ENCODE measurements around the gene LRRC63.
"Not testable (repeated sequence)": the region's sequence is repeated elsewhere in the genome, so short reads cannot be mapped to it uniquely, and the experiment has no call there.

LRRC63 gene

GRCh38 chr13:46265292-46265691, 53.6 kb downstream of the LRRC63 start:
- TF ChIP-seq ZNF274 (IDR thresholded peaks at IDR 0.05; ENCODE audit: low read depth, low read length), result no peak
- no peak overlapping the region for H3K4me3 ChIP-seq (ENCODE audit: low read length)

- no peak overlapping the region for H3K4me3 ChIP-seq (ENCODE audit: low read length)
- no peak for TF ChIP-seq ZNF274 (IDR thresholded peaks at IDR 0.05; ENCODE audit: low read depth, low read length)
Observed at GRCh38 chr13:46267166-46267565, 55.4 kb downstream of the LRRC63 start.

GRCh38 chr13:46270416-46270815, 58.7 kb downstream of the LRRC63 start:
- no peak overlapping the region for H3K4me3 ChIP-seq (ENCODE audit: low read length)
- TF ChIP-seq ZNF274 (IDR thresholded peaks at IDR 0.05; ENCODE audit: low read depth, low read length), result no peak

- H3K4me3 ChIP-seq (ENCODE audit: low read length), result no peak overlapping the region
- no peak for TF ChIP-seq ZNF274 (IDR thresholded peaks at IDR 0.05; ENCODE audit: low read depth, low read length)
Observed at GRCh38 chr13:46274094-46274698, 62.5 kb downstream of the LRRC63 start.

DNA sequence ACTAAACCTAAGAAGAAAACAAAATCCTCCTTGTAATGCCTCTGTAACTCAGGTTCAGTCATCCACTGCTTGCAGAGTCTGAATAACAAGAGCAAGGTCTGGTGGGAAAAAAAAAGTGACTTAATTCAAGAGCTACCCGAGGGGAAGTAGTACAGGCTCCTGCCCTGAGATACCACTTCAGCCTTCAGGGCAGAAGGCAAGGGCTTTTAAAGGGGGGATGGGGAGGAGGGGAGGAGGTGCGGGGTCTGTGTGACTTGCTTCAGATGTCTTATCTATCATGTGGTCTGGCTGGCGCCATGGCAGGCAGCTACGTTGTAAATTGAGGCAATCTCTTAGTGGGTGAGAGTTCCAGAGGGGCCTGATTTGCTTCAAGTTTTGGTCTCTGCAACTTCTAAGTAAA, 66.7 kb downstream of the LRRC63 start:
- TF ChIP-seq ZNF274 (IDR thresholded peaks at IDR 0.05; ENCODE audit: low read depth, low read length), result no peak
- no peak overlapping the region for H3K4me3 ChIP-seq (ENCODE audit: low read length)

GRCh38 chr13:46281779-46282178, 70.1 kb downstream of the LRRC63 start:
- H3K4me3 ChIP-seq (ENCODE audit: low read length), result no peak overlapping the region
- TF ChIP-seq ZNF274 (IDR thresholded peaks at IDR 0.05; ENCODE audit: low read depth, low read length), result no peak

DNA sequence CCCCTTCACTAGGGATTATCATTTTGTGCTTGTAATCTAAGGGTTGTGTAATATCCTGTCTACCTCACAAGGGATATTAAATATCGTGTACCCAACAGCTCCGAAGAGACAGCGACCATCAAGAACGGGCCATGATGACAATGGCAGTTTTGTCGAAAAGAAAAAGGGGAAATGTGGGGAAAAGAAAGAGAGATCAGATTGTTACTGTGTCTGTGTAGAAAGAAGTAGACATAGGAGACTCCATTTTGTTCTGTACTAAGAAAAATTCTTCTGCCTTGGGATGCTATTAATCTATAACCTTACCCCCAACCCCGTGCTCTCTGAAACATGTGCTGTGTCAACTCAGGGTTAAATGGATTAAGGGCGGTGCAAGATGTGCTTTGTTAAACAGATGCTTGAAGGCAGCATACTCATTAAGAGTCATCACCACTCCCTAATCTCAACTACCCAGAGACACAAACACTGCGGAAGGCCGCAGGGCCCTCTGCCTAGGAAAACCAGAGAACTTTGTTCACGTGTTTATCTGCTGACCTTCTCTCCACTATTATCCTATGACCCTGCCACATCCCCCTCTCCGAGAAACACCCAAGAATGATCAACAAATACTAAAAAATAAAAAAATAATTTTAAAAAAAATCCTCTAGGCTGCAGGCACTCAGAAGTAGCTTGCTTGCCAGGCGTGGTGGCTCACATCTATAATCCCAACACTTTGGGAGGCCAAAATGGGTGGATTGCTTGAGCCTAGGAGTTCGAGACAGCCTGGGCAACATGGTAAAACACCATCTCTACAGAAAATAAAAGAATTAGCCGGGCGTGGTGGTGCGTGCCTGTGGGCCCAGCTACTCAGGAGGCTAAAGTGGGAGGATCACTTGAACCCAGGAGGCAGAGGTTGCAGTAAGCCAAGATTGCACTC, 72.4 kb downstream of the LRRC63 start:
- not testable (repeated sequence) for H3K4me3 ChIP-seq (ENCODE audit: low read length)

DNA sequence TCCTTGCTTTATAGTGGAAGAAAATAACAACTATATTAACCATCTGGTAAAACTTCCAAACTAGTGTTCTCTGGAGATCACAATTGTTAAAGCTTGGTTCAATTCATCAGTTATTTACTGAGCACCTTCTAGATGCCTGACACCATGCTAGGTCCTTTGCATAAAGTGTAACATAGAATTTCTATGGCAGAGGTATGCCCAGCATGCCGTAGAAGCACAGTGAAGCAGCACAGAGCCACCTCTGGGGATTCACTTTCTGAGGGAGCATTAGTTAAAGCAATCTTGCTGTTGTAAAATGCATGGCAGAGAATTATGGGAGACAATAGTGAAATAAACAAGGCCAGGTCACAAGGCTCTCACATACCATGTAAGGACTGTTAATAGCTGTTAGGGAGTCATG, 75.2 kb downstream of the LRRC63 start:
- H3K4me3 ChIP-seq (ENCODE audit: low read length), result no peak overlapping the region
- TF ChIP-seq ZNF274 (IDR thresholded peaks at IDR 0.05; ENCODE audit: low read depth, low read length), result no peak

DNA sequence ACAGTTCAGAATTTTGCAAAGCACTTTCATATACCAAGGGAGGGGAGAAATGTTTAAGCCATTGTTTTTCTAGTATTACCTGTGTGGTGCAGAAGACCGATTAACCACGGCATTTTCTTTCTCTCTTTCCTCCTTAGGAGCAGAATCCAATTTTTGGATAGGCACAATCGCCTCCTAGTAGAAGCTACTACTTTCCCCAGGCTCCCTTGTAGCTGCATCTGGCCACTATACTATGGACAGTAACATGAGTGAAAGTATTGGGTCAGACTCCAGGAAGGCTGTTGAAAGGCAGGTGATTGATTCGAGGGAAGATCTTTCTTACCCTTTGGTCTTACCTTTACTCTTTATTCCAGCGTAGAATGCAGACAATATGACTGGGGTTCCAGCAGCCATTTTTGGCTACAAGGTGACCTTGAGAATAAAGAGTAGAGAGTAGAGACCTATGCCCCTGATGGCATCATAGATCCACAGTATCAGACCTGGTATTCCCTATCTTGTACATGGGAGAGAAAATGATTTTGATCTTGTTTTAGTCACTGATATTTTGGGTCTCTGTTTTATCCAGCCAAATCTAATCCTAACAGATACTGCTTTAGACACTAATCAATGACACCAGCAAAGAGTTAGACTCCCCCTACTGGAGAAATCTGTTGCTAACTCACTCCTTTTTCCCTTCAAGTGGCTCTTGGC, 77.0 kb downstream of the LRRC63 start:
- H3K4me3 ChIP-seq (ENCODE audit: low read length), result no peak overlapping the region
- TF ChIP-seq ZNF274 (IDR thresholded peaks at IDR 0.05; ENCODE audit: low read depth, low read length), result no peak

- H3K4me3 ChIP-seq (ENCODE audit: low read length), result no peak overlapping the region
- no peak for TF ChIP-seq ZNF274 (IDR thresholded peaks at IDR 0.05; ENCODE audit: low read depth, low read length)
Observed at GRCh38 chr13:46289260-46289955, 77.7 kb downstream of the LRRC63 start.

DNA sequence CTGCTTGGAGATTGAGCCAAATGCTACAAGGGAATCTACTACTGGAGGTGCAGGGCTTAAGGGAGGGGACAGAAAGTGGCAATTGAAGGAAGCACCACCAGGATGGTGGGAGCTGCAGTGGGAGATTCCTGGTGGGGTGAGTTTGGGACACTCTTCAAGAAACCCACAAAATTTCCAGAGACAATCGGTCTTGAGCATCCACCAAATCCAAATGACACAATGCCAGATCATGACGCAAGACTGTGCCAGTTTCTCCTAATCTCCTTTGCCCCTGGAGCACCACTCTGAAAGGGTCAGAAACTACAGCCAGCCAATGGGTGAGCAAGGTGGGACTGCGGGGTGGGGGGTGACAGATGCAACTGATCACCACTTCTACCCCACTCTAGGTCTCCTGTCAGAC, 78.7 kb downstream of the LRRC63 start:
- no peak for TF ChIP-seq ZNF274 (IDR thresholded peaks at IDR 0.05; ENCODE audit: low read depth, low read length)
- H3K4me3 ChIP-seq (ENCODE audit: low read length), result no peak overlapping the region

GRCh38 chr13:46293436-46293835, 81.7 kb downstream of the LRRC63 start:
- no peak overlapping the region for H3K4me3 ChIP-seq (ENCODE audit: low read length)
- no peak for TF ChIP-seq ZNF274 (IDR thresholded peaks at IDR 0.05; ENCODE audit: low read depth, low read length)

GRCh38 chr13:46295491-46296114, 83.9 kb downstream of the LRRC63 start:
- H3K4me3 ChIP-seq (ENCODE audit: low read length), result no peak overlapping the region; the same call in 1 of the 2 replicates
- TF ChIP-seq ZNF274 (IDR thresholded peaks at IDR 0.05; ENCODE audit: low read depth, low read length), result no peak

Measured in GM08714 (cell line).